Endothelial cell of umbilical vein (primary cell): ENCODE results near the gene ADAM8. TPM values are rescaled to one million over a fixed set of nuclear protein-coding genes. Genes with fewer than 3 reads are reported as not detected.

Experiments
- BruUV-seq: library from RNA; stranded (reverse); fragments of 400-500 nt; replicated peaks from 2 replicates; lab custom pipeline; 2021; lab: Mats Ljungman, UMichigan
- CTCF ChIA-PET: fragments of 300-600, 350-600 bp; sonication (Branson Sonifier 250); formaldehyde crosslinking; loops from one replicate; lab custom pipeline; 2021; ENCODE audit warnings: antibody characterized with exemption, inconsistent platforms; lab: Charles Lee
- POLR2A ChIA-PET: fragments of 300-600, 350-600 bp; sonication (Branson Sonifier 250); formaldehyde crosslinking; loops from one replicate; lab custom pipeline; 2021; ENCODE audit warnings: antibody characterized with exemption, inconsistent platforms; lab: Charles Lee
- DNase-seq: peaks from one replicate; pipeline ENCODE4 v3.0.0-alpha.2; 2011; ENCODE audit warnings: low read depth, low spot score
- FAIRE-seq: peaks from 2 replicates; lab custom pipeline; 2011; peaks lifted over from hg19 to GRCh38; lab: Jason Lieb, UNC
- H2AFZ ChIP-seq: 2 replicates; pipeline ENCODE4 v1.6.0; 2012; ENCODE audit warnings: low read depth, low read length, control low read depth, inconsistent platforms
- H3K27ac ChIP-seq: 2 replicates; pipeline ENCODE4 v1.5.1; 2011; ENCODE audit warnings: low read depth, mild to moderate bottlenecking, control low read depth, low read length, moderate library complexity; ENCODE audit not compliant: insufficient read depth
- H3K27me3 ChIP-seq, 2 experiments: 2 replicates each; pipeline versions ENCODE4 v1.6.0 to v1.6.1; 2011; ENCODE audit warnings: low read length in 2 of 2, mixed read lengths in 1 of 2; ENCODE audit not compliant: control insufficient read depth in 2 of 2, insufficient read depth in 2 of 2
- H3K36me3 ChIP-seq, 2 experiments: 2 replicates in 1 of 2; 3 replicates in 1 of 2; pipeline ENCODE4 v1.5.1; 2011; ENCODE audit warnings: low read length in 2 of 2, mild to moderate bottlenecking in 1 of 2, moderate library complexity in 1 of 2; ENCODE audit not compliant: control insufficient read depth in 2 of 2, insufficient read depth in 2 of 2; ENCODE audit errors: extremely low read depth in 1 of 2
- H3K4me1 ChIP-seq: 3 replicates; pipeline ENCODE4 v1.5.1; 2011; ENCODE audit warnings: mild to moderate bottlenecking, low read length; ENCODE audit not compliant: control insufficient read depth, insufficient read depth; ENCODE audit errors: extremely low read depth
- H3K4me2 ChIP-seq: 2 replicates; pipeline ENCODE4 v1.6.1; 2011; ENCODE audit warnings: low read length, control low read depth, mixed read lengths; ENCODE audit not compliant: insufficient read depth
- H3K4me3 ChIP-seq, 3 experiments: fragments of 200-600 bp in 1 of 3; sonication (generic), shearing (Covaris generic) in 1 of 3; replicated peaks in 1 of 3; 2 replicates each; pipeline ENCODE4 v1.5.1; 2011 to 2016; ENCODE audit warnings: control low read depth in 3 of 3, low read length in 3 of 3, mild to moderate bottlenecking in 2 of 3, inconsistent platforms in 1 of 3, low read depth in 1 of 3, moderate library complexity in 1 of 3; ENCODE audit not compliant: insufficient read depth in 1 of 3
- H3K79me2 ChIP-seq: 2 replicates; pipeline ENCODE4 v1.6.0; 2012; ENCODE audit warnings: low read length, inconsistent platforms; ENCODE audit not compliant: control insufficient read depth, insufficient read depth
- H3K9ac ChIP-seq: replicated peaks from 2 replicates; pipeline ENCODE3; 2011; ENCODE audit warnings: low read length, control low read depth; ENCODE audit not compliant: insufficient read depth; ENCODE audit errors: extremely low read depth
- H3K9me1 ChIP-seq: replicated peaks from 3 replicates; pipeline ENCODE4 v1.6.0; 2011; ENCODE audit warnings: mild to moderate bottlenecking, low read length; ENCODE audit not compliant: control insufficient read depth, insufficient read depth; ENCODE audit errors: extremely low read depth
- H3K9me3 ChIP-seq: replicated peaks from 2 replicates; pipeline ENCODE4 v1.5.1; 2012; ENCODE audit warnings: low read length, inconsistent platforms; ENCODE audit not compliant: control insufficient read depth, insufficient read depth
- H4K20me1 ChIP-seq: replicated peaks from 2 replicates; pipeline ENCODE3; 2011; ENCODE audit warnings: mild to moderate bottlenecking, low read length; ENCODE audit not compliant: control insufficient read depth, insufficient read depth; ENCODE audit errors: extremely low read depth
- EZH2 ChIP-seq: IDR thresholded peaks from 2 replicates; pipeline ENCODE4 v1.6.1; 2012; ENCODE audit warnings: borderline replicate concordance, low read depth, mild to moderate bottlenecking, moderate library complexity, low read length, inconsistent platforms; ENCODE audit not compliant: severe bottlenecking
- POLR2A ChIP-seq: IDR thresholded peaks from 2 replicates; pipeline ENCODE4 v1.6.1; 2012; ENCODE audit warnings: low read depth, mild to moderate bottlenecking, control low read depth, low read length
- POLR2AphosphoS5 ChIP-seq: IDR thresholded peaks from 2 replicates; pipeline ENCODE4 v1.6.1; 2012; ENCODE audit warnings: low read depth, mild to moderate bottlenecking, control low read depth, low read length, moderate library complexity; ENCODE audit not compliant: insufficient read depth
- dilution Hi-C: fragments of 300-500 bp; cut with MboI; formaldehyde crosslinking; loops from one replicate; pipeline ENCODE4 v1.15.0; 2019; ENCODE audit warnings: low sequenced_read_pairs; ENCODE audit not compliant: extremely low pct_ligation_motif_present
- intact Hi-C: fragments of 100-400 bp; cut with micrococcal nuclease; formaldehyde crosslinking; loops from one replicate; pipeline ENCODE4 v1.10.0; 2022
- polyA plus RNA-seq, 4 experiments: library from polyadenylated mRNA; depleted of rRNA in 3 of 4; stranded (reverse) in 3 of 4; unstranded in 1 of 4; fragments of >200 nt; gene quantifications; 2 replicates each; pipeline versions ENCODE4 v1.2.1 to v1.2.3, GENCODE V29; 2011 to 2012; ENCODE audit warnings: missing spikeins in 1 of 4
- total RNA-seq: library from RNA; stranded (reverse); gene quantifications from 2 replicates; pipeline ENCODE4 v1.2.3, GENCODE V29; 2021
- TF ChIP-seq, protein P1 (sequence below), 2 donors: IDR thresholded peaks; 1 replicate in 1 of 2; 2 replicates in 1 of 2; pipeline ENCODE4 v1.5.1; 2011; ENCODE audit warnings: low read length in 2 of 2, mild to moderate bottlenecking in 2 of 2, moderate library complexity in 2 of 2, control low read depth in 1 of 2, inconsistent platforms in 1 of 2, low read depth in 1 of 2; ENCODE audit not compliant: insufficient read depth in 1 of 2; ENCODE audit errors: extremely low read depth in 1 of 2

The ADAM8 gene
- total and polyA plus RNA-seq, 2 donors (not counting 3 experiments of a cell fraction or from before 2014, with no cell fraction given) = 0.51 to 0.55 TPM

DNA sequence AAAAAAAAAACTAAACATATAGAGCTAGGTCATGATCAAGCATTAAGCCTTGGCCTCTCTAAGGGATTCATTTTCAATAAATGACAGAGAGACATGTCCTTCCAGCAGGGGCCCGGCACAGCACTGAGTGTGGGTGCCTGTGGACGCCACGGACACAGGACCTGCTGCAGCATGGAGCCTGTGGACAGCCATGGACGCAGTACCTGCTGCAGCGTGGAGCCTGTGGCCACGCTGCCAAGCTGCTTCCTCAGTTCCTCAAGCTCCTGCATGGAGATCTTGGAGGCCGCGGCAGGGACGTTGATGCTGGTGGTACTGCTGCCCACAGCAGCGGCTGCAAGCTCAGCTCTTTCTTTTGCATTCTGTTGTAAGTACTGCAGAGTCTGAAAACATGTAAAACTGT lies 22.6 kb upstream of the ADAM8 start:
- DNase-seq (no peak), FAIRE-seq (no peak)
- H3K4me1 ChIP-seq = no peaks in the 10 kb centered on the region
- intact Hi-C loops = no loop called here
- H2AFZ ChIP-seq = no peak overlapping the region
- no peaks in the 10 kb centered on the region for H3K9me1 ChIP-seq
- ChIA-PET POLR2A (no interaction called here), CTCF (interaction anchor here (0.9 kb wide), 1 partner anchor 9 kb away, joined by 4 read pairs; no protein-coding TSS in a partner anchor)
- H3K9ac ChIP-seq = no peak overlapping the region
- no peaks in the 10 kb centered on the region for H4K20me1 ChIP-seq
- H3K4me2 ChIP-seq = no peak overlapping the region
- H3K4me3 ChIP-seq = no peak overlapping the region
- dilution Hi-C loops = no loop called here
- H3K9me3 ChIP-seq = no peaks in the 10 kb centered on the region
- peaks cover 13% of the 10 kb centered on the region for H3K79me2 ChIP-seq
- H3K27me3 ChIP-seq = no peaks in the 10 kb centered on the region
- BruUV-seq = no TSS peak
- TF ChIP-seq POLR2A = no peak
- H3K36me3 ChIP-seq = peaks cover 6 to 45% of the 10 kb centered on the region in 2 experiments
- no peak overlapping the region for H3K27ac ChIP-seq

DNA sequence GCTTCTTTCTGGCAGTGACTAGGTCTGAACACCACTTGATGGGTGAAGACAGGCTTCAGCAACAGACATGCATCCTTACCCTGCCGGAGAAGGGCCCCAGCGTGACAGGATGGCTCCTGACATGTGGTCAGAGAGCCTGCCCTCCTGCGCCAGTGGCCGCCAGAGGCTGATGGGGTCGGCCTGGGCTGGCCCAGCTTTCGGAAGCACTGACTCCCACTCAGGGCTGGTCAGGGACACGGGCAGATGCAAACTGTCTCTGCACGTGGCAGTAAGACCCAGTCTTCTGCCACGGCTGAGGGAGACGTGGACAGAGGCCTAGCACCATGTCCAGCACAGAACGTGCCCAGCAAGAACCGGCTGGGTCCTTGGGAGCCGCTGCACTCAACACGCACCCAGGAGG lies 21.8 kb upstream of the ADAM8 start:
- POLR2A ChIA-PET = no interaction called here
- no peak for FAIRE-seq

More for the DNA sequence above, 21.8 kb upstream of the ADAM8 start:
- dilution Hi-C loops = no loop called here
- no TSS peak for BruUV-seq
- Histone ChIP-seq H3K4me1 (peaks cover under 1% of the 10 kb centered on the region), H3K27ac (no peak overlapping the region), H3K4me3 (no peak overlapping the region), H3K9me1 (no peaks in the 10 kb centered on the region), H2AFZ (no peak overlapping the region), H3K27me3 (no peaks in the 10 kb centered on the region), H3K9ac (no peak overlapping the region), H3K36me3 (peaks cover 6 to 44% of the 10 kb centered on the region in 2 experiments), H4K20me1 (no peaks in the 10 kb centered on the region), H3K79me2 (peaks cover 5% of the 10 kb centered on the region), H3K4me2 (no peak overlapping the region), H3K9me3 (no peaks in the 10 kb centered on the region)
- intact Hi-C loops = no loop called here
- TF ChIP-seq, protein P1, sequence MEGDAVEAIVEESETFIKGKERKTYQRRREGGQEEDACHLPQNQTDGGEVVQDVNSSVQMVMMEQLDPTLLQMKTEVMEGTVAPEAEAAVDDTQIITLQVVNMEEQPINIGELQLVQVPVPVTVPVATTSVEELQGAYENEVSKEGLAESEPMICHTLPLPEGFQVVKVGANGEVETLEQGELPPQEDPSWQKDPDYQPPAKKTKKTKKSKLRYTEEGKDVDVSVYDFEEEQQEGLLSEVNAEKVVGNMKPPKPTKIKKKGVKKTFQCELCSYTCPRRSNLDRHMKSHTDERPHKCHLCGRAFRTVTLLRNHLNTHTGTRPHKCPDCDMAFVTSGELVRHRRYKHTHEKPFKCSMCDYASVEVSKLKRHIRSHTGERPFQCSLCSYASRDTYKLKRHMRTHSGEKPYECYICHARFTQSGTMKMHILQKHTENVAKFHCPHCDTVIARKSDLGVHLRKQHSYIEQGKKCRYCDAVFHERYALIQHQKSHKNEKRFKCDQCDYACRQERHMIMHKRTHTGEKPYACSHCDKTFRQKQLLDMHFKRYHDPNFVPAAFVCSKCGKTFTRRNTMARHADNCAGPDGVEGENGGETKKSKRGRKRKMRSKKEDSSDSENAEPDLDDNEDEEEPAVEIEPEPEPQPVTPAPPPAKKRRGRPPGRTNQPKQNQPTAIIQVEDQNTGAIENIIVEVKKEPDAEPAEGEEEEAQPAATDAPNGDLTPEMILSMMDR (IDR thresholded peaks at IDR 0.05; ENCODE audit: extremely low read depth in 1 of 2, insufficient read depth in 1 of 2, low read depth in 1 of 2, low read length in 2 of 2) = no peak
- no peak for TF ChIP-seq POLR2AphosphoS5
- no peak for TF ChIP-seq EZH2
- CTCF ChIA-PET = no interaction called here
- DNase-seq = no peak
